Measurements from ENCODE around the gene RBM38. TPM values are rescaled to one million over a fixed set of nuclear protein-coding genes. Genes with fewer than 3 reads are reported as not detected.

RBM38 gene
- total RNA-seq, 1 experiment from 2014 or later = 39.2 TPM

DNA sequence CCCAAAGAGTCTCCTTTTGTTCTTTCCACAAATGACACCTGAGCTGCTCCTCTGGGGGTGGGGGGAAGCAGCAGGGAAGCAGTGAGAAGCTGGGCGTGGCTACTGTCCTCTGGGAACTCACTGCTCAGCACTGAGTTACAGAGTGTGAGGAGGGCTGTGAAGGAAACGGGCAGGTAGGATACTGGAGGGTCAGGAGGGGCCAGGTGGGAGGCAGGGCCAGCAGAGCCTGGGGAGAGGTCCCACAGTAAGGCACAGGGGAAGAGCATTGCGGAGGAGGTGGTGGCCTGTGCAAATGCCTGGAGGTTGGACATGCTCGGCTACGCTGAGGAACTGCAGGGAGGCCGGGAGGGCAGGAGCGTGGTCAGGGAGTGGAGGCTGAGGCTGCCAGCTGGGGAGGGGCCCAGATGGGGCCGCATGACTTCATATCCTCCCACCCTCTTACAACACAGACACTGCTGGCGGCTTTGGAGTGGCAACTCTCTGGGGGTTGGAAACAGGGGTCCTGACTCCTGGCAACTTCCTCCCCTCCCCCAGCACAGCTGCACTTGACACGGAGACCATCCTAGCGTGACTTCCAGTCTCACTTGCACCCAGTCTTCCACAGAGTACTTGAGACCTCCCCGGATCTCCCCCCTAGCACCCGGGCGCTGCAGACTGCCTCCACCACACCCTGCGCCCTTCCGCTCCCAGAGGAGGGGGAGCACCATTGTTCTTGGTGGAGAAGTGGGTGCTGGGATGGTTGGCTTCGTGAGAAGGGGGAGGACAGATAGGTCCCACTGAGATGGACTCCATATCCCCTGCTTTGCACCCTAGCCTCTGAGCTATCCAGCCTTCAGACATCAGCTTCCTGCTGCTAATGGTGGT, 34.2 kb downstream of the RBM38 start:
- Histone ChIP-seq H3K4me1 (no peaks in the 10 kb centered on the region), H3K36me3 (ENCODE audit: control insufficient read depth, insufficient read depth, low read length) (no peaks in the 10 kb centered on the region), H3K4me3 (ENCODE audit: low read depth, low read length) (no peak overlapping the region), H3K27me3 (replicated peaks; ENCODE audit: control insufficient read depth, insufficient read depth, low read length) (peaks cover 1% of the 10 kb centered on the region), H3K9me3 (no peaks in the 10 kb centered on the region)
- Mint-ChIP-seq H3K27ac (ENCODE audit: unreplicated experiment) (no peak overlapping the region), H3K36me3 (ENCODE audit: insufficient read depth, unreplicated experiment) (no peaks in the 10 kb centered on the region), H3K27me3 (ENCODE audit: insufficient read depth, unreplicated experiment) (peaks cover 9% of the 10 kb centered on the region), H3K4me1 (ENCODE audit: low read depth, unreplicated experiment) (no peaks in the 10 kb centered on the region), H3K9me3 (ENCODE audit: unreplicated experiment) (peaks cover 10% of the 10 kb centered on the region), H3K4me3 (ENCODE audit: unreplicated experiment) (no peak overlapping the region)
- ChIA-PET CTCF (interaction anchor here (0.6 to 1.4 kb wide), 3 partner anchors 9 to 203 kb away, joined by 3 to 6 read pairs (median 5); no protein-coding TSS in a partner anchor), POLR2A (no interaction called here)
- DNase-seq = peak in 1 of 2 experiments; percentile 47
- TF ChIP-seq, protein P1, sequence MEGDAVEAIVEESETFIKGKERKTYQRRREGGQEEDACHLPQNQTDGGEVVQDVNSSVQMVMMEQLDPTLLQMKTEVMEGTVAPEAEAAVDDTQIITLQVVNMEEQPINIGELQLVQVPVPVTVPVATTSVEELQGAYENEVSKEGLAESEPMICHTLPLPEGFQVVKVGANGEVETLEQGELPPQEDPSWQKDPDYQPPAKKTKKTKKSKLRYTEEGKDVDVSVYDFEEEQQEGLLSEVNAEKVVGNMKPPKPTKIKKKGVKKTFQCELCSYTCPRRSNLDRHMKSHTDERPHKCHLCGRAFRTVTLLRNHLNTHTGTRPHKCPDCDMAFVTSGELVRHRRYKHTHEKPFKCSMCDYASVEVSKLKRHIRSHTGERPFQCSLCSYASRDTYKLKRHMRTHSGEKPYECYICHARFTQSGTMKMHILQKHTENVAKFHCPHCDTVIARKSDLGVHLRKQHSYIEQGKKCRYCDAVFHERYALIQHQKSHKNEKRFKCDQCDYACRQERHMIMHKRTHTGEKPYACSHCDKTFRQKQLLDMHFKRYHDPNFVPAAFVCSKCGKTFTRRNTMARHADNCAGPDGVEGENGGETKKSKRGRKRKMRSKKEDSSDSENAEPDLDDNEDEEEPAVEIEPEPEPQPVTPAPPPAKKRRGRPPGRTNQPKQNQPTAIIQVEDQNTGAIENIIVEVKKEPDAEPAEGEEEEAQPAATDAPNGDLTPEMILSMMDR (IDR thresholded peaks at IDR 0.05; ENCODE audit: insufficient read depth in 1 of 2, low read depth in 1 of 2, low read length in 1 of 2, severe bottlenecking in 1 of 2, unreplicated experiment in 1 of 2) = peak in 1 of 2 experiments; percentile 1
- no TSS peak for BruUV-seq (replicated peaks)
- intact Hi-C loops (cut with micrococcal nuclease; ENCODE audit: unreplicated experiment) = no loop called here

DNA sequence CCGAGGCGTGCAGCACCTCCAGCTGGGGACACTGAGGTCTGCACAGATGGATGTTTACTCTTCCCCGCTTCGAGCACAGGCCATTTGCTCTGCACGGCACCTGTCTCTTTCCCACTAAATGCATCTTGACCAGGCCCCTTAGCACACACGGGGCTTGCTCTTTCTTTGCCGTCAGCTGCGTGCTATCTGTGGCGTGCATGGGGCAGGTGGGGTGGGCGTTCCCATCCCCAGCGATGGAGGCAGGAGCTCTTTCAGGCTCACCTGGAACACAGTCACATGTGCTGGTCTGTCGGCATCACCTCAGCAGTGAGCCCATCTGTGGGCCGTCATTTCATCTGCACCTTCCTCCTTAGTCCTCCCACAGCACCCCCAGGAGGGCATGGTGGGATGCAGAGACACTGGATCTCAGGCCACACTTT, 35.1 kb downstream of the RBM38 start:
- no peaks in the 10 kb centered on the region for H3K36me3 Mint-ChIP-seq (ENCODE audit: insufficient read depth, unreplicated experiment)
- peaks cover 9% of the 10 kb centered on the region for H3K27me3 Mint-ChIP-seq (ENCODE audit: insufficient read depth, unreplicated experiment)
- H3K4me1 Mint-ChIP-seq (ENCODE audit: low read depth, unreplicated experiment) = no peaks in the 10 kb centered on the region
- TF ChIP-seq, protein P1 (IDR thresholded peaks at IDR 0.05; ENCODE audit: insufficient read depth in 1 of 2, low read depth in 1 of 2, low read length in 1 of 2, severe bottlenecking in 1 of 2, unreplicated experiment in 1 of 2) = peak in 1 of 2 experiments; percentile 5
- no peak for DNase-seq
- Histone ChIP-seq H3K4me3 (ENCODE audit: low read depth, low read length) (no peak overlapping the region), H3K9me3 (no peaks in the 10 kb centered on the region), H3K27me3 (replicated peaks; ENCODE audit: control insufficient read depth, insufficient read depth, low read length) (peaks cover 1% of the 10 kb centered on the region), H3K4me1 (no peaks in the 10 kb centered on the region), H3K36me3 (ENCODE audit: control insufficient read depth, insufficient read depth, low read length) (no peaks in the 10 kb centered on the region)
- ChIA-PET CTCF (interaction anchor here (0.7 to 1.4 kb wide), 2 partner anchors 8 to 51 kb away, joined by 3 to 5 read pairs; no protein-coding TSS in a partner anchor), POLR2A (no interaction called here)
- peaks cover 10% of the 10 kb centered on the region for H3K9me3 Mint-ChIP-seq (ENCODE audit: unreplicated experiment)
- H3K27ac Mint-ChIP-seq (ENCODE audit: unreplicated experiment) = no peak overlapping the region
- intact Hi-C loops (cut with micrococcal nuclease; ENCODE audit: unreplicated experiment) = no loop called here
- H3K4me3 Mint-ChIP-seq (ENCODE audit: unreplicated experiment) = no peak overlapping the region
- no TSS peak for BruUV-seq (replicated peaks)

DNA sequence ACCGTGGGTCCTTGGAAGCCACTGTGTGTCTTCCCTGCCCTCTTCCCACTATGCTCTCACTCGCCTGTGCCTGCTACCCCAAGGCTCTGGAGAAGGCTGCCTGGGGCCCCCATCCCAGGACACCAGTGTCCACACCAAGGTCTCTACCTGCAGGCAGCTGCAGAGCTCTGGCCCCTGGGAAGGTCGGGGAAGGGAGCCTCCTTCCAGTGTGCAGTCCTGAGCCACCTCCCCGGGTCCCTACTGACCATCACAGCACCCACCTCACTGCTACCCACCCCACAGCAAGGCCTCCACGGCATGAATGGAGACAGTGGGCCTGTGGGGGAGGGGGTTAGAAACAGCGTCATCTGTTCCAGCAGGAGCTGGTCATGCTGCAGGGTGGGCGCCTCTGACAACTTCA, 35.6 kb downstream of the RBM38 start:
- peaks cover 10% of the 10 kb centered on the region for H3K9me3 Mint-ChIP-seq (ENCODE audit: unreplicated experiment)
- DNase-seq = peak in 1 of 2 experiments; percentile 44
- TF ChIP-seq, protein P1 (IDR thresholded peaks at IDR 0.05; ENCODE audit: insufficient read depth in 1 of 2, low read depth in 1 of 2, low read length in 1 of 2, severe bottlenecking in 1 of 2, unreplicated experiment in 1 of 2) = no peak
- Histone ChIP-seq H3K36me3 (ENCODE audit: control insufficient read depth, insufficient read depth, low read length) (no peaks in the 10 kb centered on the region), H3K27me3 (replicated peaks; ENCODE audit: control insufficient read depth, insufficient read depth, low read length) (peaks cover 1% of the 10 kb centered on the region), H3K9me3 (no peaks in the 10 kb centered on the region), H3K4me1 (no peaks in the 10 kb centered on the region), H3K4me3 (ENCODE audit: low read depth, low read length) (no peak overlapping the region)
- intact Hi-C loops (cut with micrococcal nuclease; ENCODE audit: unreplicated experiment) = no loop called here
- ChIA-PET POLR2A (no interaction called here), CTCF (interaction anchor here (0.7 kb wide), 1 partner anchor 51 kb away, joined by 3 read pairs; no protein-coding TSS in a partner anchor)
- H3K36me3 Mint-ChIP-seq (ENCODE audit: insufficient read depth, unreplicated experiment) = no peaks in the 10 kb centered on the region
- BruUV-seq (replicated peaks) = no TSS peak
- H3K4me3 Mint-ChIP-seq (ENCODE audit: unreplicated experiment) = no peak overlapping the region
- H3K27ac Mint-ChIP-seq (ENCODE audit: unreplicated experiment) = no peak overlapping the region
- H3K27me3 Mint-ChIP-seq (ENCODE audit: insufficient read depth, unreplicated experiment) = peaks cover 8% of the 10 kb centered on the region
- no peaks in the 10 kb centered on the region for H3K4me1 Mint-ChIP-seq (ENCODE audit: low read depth, unreplicated experiment)

Data from Caco-2 (cell line).